DMS 273 (cell line): ENCODE measurements around the gene CASS4.

ENCODE experiments used
- DNase-seq: peaks from one replicate; lab custom pipeline; 2025; ENCODE audit not compliant: unreplicated experiment; lab: John Stamatoyannopoulos, UW

The CASS4 gene

GRCh38 chr20:56443654-56444540 lies 31.8 kb downstream of the CASS4 start:
- DNase-seq = no peak

- no peak for DNase-seq
Observed at GRCh38 chr20:56445130-56445529, 33.1 kb downstream of the CASS4 start.

GRCh38 chr20:56445540-56445939 lies 33.5 kb downstream of the CASS4 start:
- DNase-seq = no peak

- DNase-seq = no peak
Observed at GRCh38 chr20:56447227-56447626, 35.2 kb downstream of the CASS4 start.

GRCh38 chr20:56449459-56449858 lies 37.4 kb downstream of the CASS4 start:
- no peak for DNase-seq

GRCh38 chr20:56451056-56451765 lies 39.2 kb downstream of the CASS4 start:
- no peak for DNase-seq

- DNase-seq = no peak
Observed at GRCh38 chr20:56453352-56453751, 41.3 kb downstream of the CASS4 start.

GRCh38 chr20:56454754-56455153 lies 42.7 kb downstream of the CASS4 start:
- no peak for DNase-seq

GRCh38 chr20:56458206-56458821 lies 46.3 kb downstream of the CASS4 start:
- no peak for DNase-seq

GRCh38 chr20:56460459-56460858 lies 48.4 kb downstream of the CASS4 start:
- no peak for DNase-seq

GRCh38 chr20:56461576-56461975 lies 49.5 kb downstream of the CASS4 start:
- no peak for DNase-seq

GRCh38 chr20:56463428-56463827 lies 51.4 kb downstream of the CASS4 start:
- DNase-seq = no peak

GRCh38 chr20:56465997-56466396 lies 53.9 kb downstream of the CASS4 start:
- no peak for DNase-seq

- no peak for DNase-seq
Observed at GRCh38 chr20:56467968-56468315, 55.9 kb downstream of the CASS4 start.

GRCh38 chr20:56468316-56469076 lies 56.4 kb downstream of the CASS4 start, which contains the start of gene RTF2:
RTF2 (plus strand) TSS chr20:56468627; CDS start chr20:56468698, 71 bp downstream.
- peak; percentile 97 for DNase-seq

- no peak for DNase-seq
Observed at GRCh38 chr20:56469077-56469449, 57.0 kb downstream of the CASS4 start.

- no peak for DNase-seq
Observed at GRCh38 chr20:56483970-56484369, 71.9 kb downstream of the CASS4 start.

- no peak for DNase-seq
Observed at GRCh38 chr20:56487216-56487615, 75.2 kb downstream of the CASS4 start.

- DNase-seq = no peak
Observed at GRCh38 chr20:56488566-56488965, 76.5 kb downstream of the CASS4 start.

GRCh38 chr20:56501116-56501515 lies 89.1 kb downstream of the CASS4 start:
- DNase-seq = no peak

- peak; percentile 9 for DNase-seq
Observed at GRCh38 chr20:56503916-56504315, 91.9 kb downstream of the CASS4 start.
